HEK293T (cell line): ENCODE data around the gene HMX2.

ENCODE experiments used
- CTCF ChIA-PET: fragments of 350-600 bp; formaldehyde crosslinking; extraction: SDS; loops from one replicate; lab custom pipeline; 2021; ENCODE audit warnings: antibody characterized with exemption, inconsistent platforms; lab: Yijun Ruan, JAX
- POLR2A ChIA-PET: fragments of 350-600 bp; formaldehyde crosslinking; extraction: SDS; loops from one replicate; lab custom pipeline; 2020; ENCODE audit warnings: antibody characterized with exemption, inconsistent platforms; lab: Yijun Ruan, JAX
- DNase-seq: peaks from one replicate; pipeline ENCODE4 v3.0.0; 2012; ENCODE audit warnings: mixed read lengths; ENCODE audit errors: extremely low spot score
- ARNT ChIP-seq: fragments of 450-650 bp; IDR thresholded peaks from 2 replicates; pipeline ENCODE4 v1.6.1; 2017; ENCODE audit warnings: mild to moderate bottlenecking
- BHLHE40 ChIP-seq: fragments of 450-650 bp; IDR thresholded peaks from 2 replicates; pipeline ENCODE4 v1.6.1; 2016; ENCODE audit warnings: mild to moderate bottlenecking, moderate library complexity, borderline replicate concordance
- CTBP1 ChIP-seq: fragments of 450-650 bp; IDR thresholded peaks from 2 replicates; pipeline ENCODE4 v1.6.1; 2016; ENCODE audit warnings: borderline replicate concordance
- ELF4 ChIP-seq: fragments of 450-650 bp; IDR thresholded peaks from 2 replicates; pipeline ENCODE4 v1.6.1; 2017; ENCODE audit warnings: antibody characterized with exemption
- FOXA1 ChIP-seq: fragments of 450-650 bp; IDR thresholded peaks from 2 replicates; pipeline ENCODE4 v1.6.1; 2016; ENCODE audit warnings: mild to moderate bottlenecking
- FOXK2 ChIP-seq: fragments of 450-650 bp; IDR thresholded peaks from 2 replicates; pipeline ENCODE4 v1.6.1; 2016; ENCODE audit warnings: mild to moderate bottlenecking
- FOXM1 ChIP-seq: fragments of 450-650 bp; IDR thresholded peaks from 2 replicates; pipeline ENCODE4 v1.6.1; 2017; ENCODE audit warnings: mild to moderate bottlenecking, borderline replicate concordance
- HDGF ChIP-seq: fragments of 450-650 bp; IDR thresholded peaks from 2 replicates; pipeline ENCODE4 v1.6.1; 2017; ENCODE audit warnings: antibody characterized with exemption, borderline replicate concordance
- L3MBTL2 ChIP-seq: fragments of 450-650 bp; conservative IDR thresholded peaks from 2 replicates; pipeline ENCODE4 v1.6.1; 2016; ENCODE audit warnings: mild to moderate bottlenecking
- LEF1 ChIP-seq: fragments of 450-650 bp; IDR thresholded peaks from 2 replicates; pipeline ENCODE4 v1.6.1; 2017; ENCODE audit warnings: mild to moderate bottlenecking, borderline replicate concordance
- NFRKB ChIP-seq: fragments of 450-650 bp; IDR thresholded peaks from 2 replicates; pipeline ENCODE4 v1.6.1; 2016; ENCODE audit warnings: mild to moderate bottlenecking, moderate library complexity
- PKNOX1 ChIP-seq: fragments of 450-650 bp; IDR thresholded peaks from 2 replicates; pipeline ENCODE4 v1.6.1; 2016
- SP1 ChIP-seq: fragments of 450-650 bp; IDR thresholded peaks from 2 replicates; pipeline ENCODE4 v1.6.1; 2017
- SUZ12 ChIP-seq: fragments of 450-650 bp; IDR thresholded peaks from 2 replicates; pipeline ENCODE4 v1.6.1; 2016; ENCODE audit warnings: mild to moderate bottlenecking
- TARDBP ChIP-seq: fragments of 450-650 bp; IDR thresholded peaks from 2 replicates; pipeline ENCODE4 v1.6.1; 2016
- ZNF384 ChIP-seq: fragments of 450-650 bp; IDR thresholded peaks from 2 replicates; pipeline ENCODE4 v1.6.1; 2016

The HMX2 gene

GRCh38 chr10:123136806-123137642 is 10.9 kb upstream of the HMX2 start:
- no peak for DNase-seq
- CTCF ChIA-PET: no interaction called here
- TF ChIP-seq BHLHE40 (no peak), LEF1 (no peak), ARNT (no peak), FOXK2 (no peak), NFRKB (no peak), FOXM1 (no peak), HDGF (no peak), SP1 (no peak), SUZ12 (no peak), PKNOX1 (no peak), ELF4 (no peak), FOXA1 (no peak), TARDBP (no peak), L3MBTL2 (no peak), ZNF384 (no peak)
- POLR2A ChIA-PET: interaction anchor here (1.4 kb wide), 1 partner anchor 17 kb away, joined by 6 read pairs; the partner anchor contains the start of gene BUB3

- CTCF ChIA-PET: no interaction called here
- POLR2A ChIA-PET: interaction anchor here (1.3 kb wide), 1 partner anchor 15 kb away, joined by 3 read pairs; the partner anchor contains the start of gene BUB3
- TF ChIP-seq ELF4 (no peak), CTBP1 (no peak), ZNF384 (no peak), ARNT (no peak), BHLHE40 (no peak), LEF1 (no peak), FOXM1 (no peak), FOXK2 (no peak), L3MBTL2 (no peak), SP1 (no peak), FOXA1 (no peak), PKNOX1 (no peak), TARDBP (no peak)
- no peak for DNase-seq
Measured at GRCh38 chr10:123139165-123139520, 8.8 kb upstream of the HMX2 start.

GRCh38 chr10:123139521-123140163 is 8.3 kb upstream of the HMX2 start:
- TF ChIP-seq HDGF (no peak), NFRKB (no peak), LEF1 (no peak), ELF4 (no peak)
- ChIA-PET POLR2A (interaction anchor here (1.3 kb wide), 1 partner anchor 14 kb away, joined by 3 read pairs; the partner anchor contains the start of gene BUB3), CTCF (no interaction called here)
- no peak for DNase-seq

- no peak for DNase-seq
- TF ChIP-seq ARNT (no peak), HDGF (no peak), TARDBP (no peak), BHLHE40 (no peak)
- ChIA-PET POLR2A (interaction anchor here (1.6 kb wide), 1 partner anchor 14 kb away, joined by 9 read pairs; the partner anchor contains the start of gene BUB3), CTCF (interaction anchor here (0.6 kb wide), 1 partner anchor 69 kb away, joined by 3 read pairs; no protein-coding TSS in a partner anchor)
Measured at GRCh38 chr10:123140164-123140982, 7.6 kb upstream of the HMX2 start.

GRCh38 chr10:123140983-123141390 is 6.9 kb upstream of the HMX2 start:
- POLR2A ChIA-PET: interaction anchor here (1.6 kb wide), 1 partner anchor 13 kb away, joined by 9 read pairs; the partner anchor contains the start of gene BUB3
- TF ChIP-seq LEF1 (no peak), FOXA1 (no peak), PKNOX1 (no peak), FOXK2 (no peak), ARNT (no peak), SP1 (no peak), SUZ12 (no peak), NFRKB (no peak), CTBP1 (no peak), ZNF384 (no peak), L3MBTL2 (no peak), HDGF (no peak), FOXM1 (no peak), BHLHE40 (no peak), TARDBP (no peak)
- DNase-seq: no peak
- CTCF ChIA-PET: interaction anchor here (0.6 kb wide), 1 partner anchor 70 kb away, joined by 3 read pairs; no protein-coding TSS in a partner anchor
